H9 (cell line): ENCODE measurements around the gene KLF2. TPM values are rescaled to one million over a fixed set of nuclear protein-coding genes. Genes with fewer than 3 reads are reported as not detected.

Source experiments
- DNase-seq: peaks from one replicate; pipeline ENCODE4 v3.0.0-alpha.2; 2017
- H2AFZ ChIP-seq: one replicate; pipeline ENCODE4 v1.6.1; 2013; ENCODE audit warnings: mild to moderate bottlenecking, low read length, control low read depth, moderate library complexity
- H2AK5ac ChIP-seq: 2 replicates; pipeline ENCODE4 v1.6.1; 2013; ENCODE audit warnings: low read length, control low read depth, mixed read lengths; ENCODE audit not compliant: insufficient read length
- H2BK120ac ChIP-seq: one replicate; pipeline ENCODE4 v1.6.1; 2013; ENCODE audit warnings: low read depth, mild to moderate bottlenecking, low read length, control low read depth, inconsistent platforms; ENCODE audit not compliant: poor library complexity, severe bottlenecking
- H2BK12ac ChIP-seq: 2 replicates; pipeline ENCODE4 v1.6.1; 2013; ENCODE audit warnings: low read length, control low read depth, mixed read lengths, low read depth; ENCODE audit not compliant: insufficient read length
- H2BK15ac ChIP-seq: 2 replicates; pipeline ENCODE4 v1.6.1; 2013; ENCODE audit warnings: low read depth, low read length, control low read depth
- H2BK20ac ChIP-seq: one replicate; pipeline ENCODE4 v1.6.1; 2013; ENCODE audit warnings: low read depth, mild to moderate bottlenecking, low read length, control low read depth, inconsistent platforms; ENCODE audit not compliant: poor library complexity, severe bottlenecking
- H2BK5ac ChIP-seq: 2 replicates; pipeline ENCODE4 v1.6.1; 2013; ENCODE audit warnings: low read length, control low read depth, mixed read lengths; ENCODE audit not compliant: insufficient read length
- H3K14ac ChIP-seq: 2 replicates; pipeline ENCODE4 v1.6.1; 2013; ENCODE audit warnings: low read length, control low read depth; ENCODE audit not compliant: insufficient read depth
- H3K18ac ChIP-seq: 2 replicates; pipeline ENCODE4 v1.6.1; 2013; ENCODE audit warnings: low read depth, mild to moderate bottlenecking, mixed read lengths, low read length, control low read depth; ENCODE audit not compliant: insufficient read length
- H3K23ac ChIP-seq: 2 replicates; pipeline ENCODE4 v1.6.1; 2013; ENCODE audit warnings: low read length, control low read depth, mixed read lengths, low read depth; ENCODE audit not compliant: insufficient read length
- H3K23me2 ChIP-seq: 2 replicates; pipeline ENCODE4 v1.6.1; 2013; ENCODE audit warnings: low read depth, mild to moderate bottlenecking, mixed read lengths, low read length, control low read depth; ENCODE audit not compliant: insufficient read length, poor library complexity, severe bottlenecking
- H3K27ac ChIP-seq: 2 replicates; pipeline ENCODE4 v1.5.1; 2013; ENCODE audit warnings: low read length, control low read depth, mixed read lengths, low read depth; ENCODE audit not compliant: insufficient read length
- H3K27me3 ChIP-seq: 2 replicates; pipeline ENCODE4 v1.6.1; 2013; ENCODE audit warnings: low read length, control low read depth, inconsistent platforms; ENCODE audit not compliant: insufficient read depth
- H3K4ac ChIP-seq: 2 replicates; pipeline ENCODE4 v1.6.1; 2013; ENCODE audit warnings: low read depth, mild to moderate bottlenecking, control low read depth, inconsistent platforms, low read length, moderate library complexity
- H3K4me1 ChIP-seq: 2 replicates; pipeline ENCODE4 v1.6.1; 2013; ENCODE audit warnings: low read length, control low read depth, inconsistent platforms; ENCODE audit not compliant: insufficient read depth
- H3K4me2 ChIP-seq: 2 replicates; pipeline ENCODE4 v1.6.1; 2013; ENCODE audit warnings: low read length, control low read depth, mixed read lengths; ENCODE audit not compliant: insufficient read length, insufficient read depth
- H3K56ac ChIP-seq: 2 replicates; pipeline ENCODE4 v1.6.1; 2013; ENCODE audit warnings: low read depth, mild to moderate bottlenecking, mixed read lengths, low read length, control low read depth; ENCODE audit not compliant: insufficient read length
- H3K79me1 ChIP-seq: 2 replicates; pipeline ENCODE4 v1.6.1; 2013; ENCODE audit warnings: low read depth, mild to moderate bottlenecking, moderate library complexity, low read length, control low read depth, inconsistent platforms; ENCODE audit not compliant: insufficient read depth, poor library complexity, severe bottlenecking
- H3K79me2 ChIP-seq: 2 replicates; pipeline ENCODE4 v1.6.1; 2013; ENCODE audit warnings: low read length, control low read depth, inconsistent platforms; ENCODE audit not compliant: insufficient read depth
- H3K9ac ChIP-seq: 2 replicates; pipeline ENCODE4 v1.6.1; 2013; ENCODE audit warnings: low read length, control low read depth, mixed read lengths; ENCODE audit not compliant: insufficient read length; ENCODE audit errors: extremely low read depth
- H3K9me3 ChIP-seq: one replicate; pipeline ENCODE4 v1.6.1; 2013; ENCODE audit warnings: low read depth, low read length, inconsistent platforms; ENCODE audit not compliant: control insufficient read depth
- H3T11ph ChIP-seq: one replicate; pipeline ENCODE4 v1.6.1; 2013; ENCODE audit warnings: mild to moderate bottlenecking, low read length, control low read depth, inconsistent platforms
- H4K20me1 ChIP-seq: one replicate; pipeline ENCODE4 v1.6.1; 2013; ENCODE audit not compliant: control insufficient read depth, insufficient read length, insufficient read depth
- H4K5ac ChIP-seq: 2 replicates; pipeline ENCODE4 v1.6.1; 2013; ENCODE audit warnings: low read depth, mild to moderate bottlenecking, mixed read lengths, low read length, control low read depth; ENCODE audit not compliant: insufficient read length
- H4K8ac ChIP-seq: replicated peaks from 2 replicates; pipeline ENCODE4 v1.6.1; 2013; ENCODE audit warnings: low read length, control low read depth, mixed read lengths, low read depth; ENCODE audit not compliant: insufficient read length
- H4K91ac ChIP-seq: 2 replicates; pipeline ENCODE4 v1.6.1; 2013; ENCODE audit warnings: low read depth, mild to moderate bottlenecking, moderate library complexity, mixed read lengths, low read length, control low read depth; ENCODE audit not compliant: insufficient read length
- H3K27ac Mint-ChIP-seq, 3 experiments: 2 replicates in 2 of 3; 3 replicates in 1 of 3; pipeline ENCODE4 v1.8.0; 2020 to 2021; ENCODE audit warnings: mixed read lengths in 3 of 3, mild to moderate bottlenecking in 1 of 3, moderate library complexity in 1 of 3
- H3K27me3 Mint-ChIP-seq: 2 replicates; pipeline ENCODE4 v1.8.0; 2021; ENCODE audit warnings: low read depth, mild to moderate bottlenecking, moderate library complexity, mixed read lengths
- H3K36me3 Mint-ChIP-seq, 3 experiments: 2 replicates in 2 of 3; 3 replicates in 1 of 3; pipeline ENCODE4 v1.8.0; 2020 to 2021; ENCODE audit warnings: low read depth in 3 of 3, mixed read lengths in 3 of 3; ENCODE audit not compliant: insufficient read depth in 1 of 3
- H3K4me1 Mint-ChIP-seq, 2 experiments: 2 replicates each; pipeline ENCODE4 v1.8.0; 2020; ENCODE audit warnings: mixed read lengths in 2 of 2
- H3K4me3 Mint-ChIP-seq, 2 experiments: 2 replicates in 1 of 2; 3 replicates in 1 of 2; pipeline ENCODE4 v1.8.0; 2020 to 2021; ENCODE audit warnings: mild to moderate bottlenecking in 2 of 2, mixed read lengths in 2 of 2, moderate library complexity in 1 of 2
- H3K9me3 Mint-ChIP-seq, 2 experiments: 2 replicates in 1 of 2; 3 replicates in 1 of 2; pipeline ENCODE4 v1.8.0; 2020; ENCODE audit warnings: mild to moderate bottlenecking in 2 of 2, mixed read lengths in 2 of 2, moderate library complexity in 1 of 2
- WGBS: extraction: QIAGEN DNeasy Blood & Tissue Kit; methylation state at CpG from one replicate; pipeline ENCODE4 v1.1.7; 2013; ENCODE audit warnings: missing lambda C conversion rate, low lambda C conversion rate, mixed read lengths; ENCODE audit not compliant: insufficient read length; ENCODE audit errors: extremely low coverage; 5-methylcytosine and 5-hydroxymethylcytosine counted together
- total RNA-seq: library from RNA; stranded (reverse); gene quantifications from 2 replicates; pipeline ENCODE4 v1.2.1, GENCODE V29; 2021
- TF ChIP-seq, protein P1 (sequence below): fragments of 200-600 bp; sonication (generic); conservative IDR thresholded peaks from 3 replicates; pipeline ENCODE4 v1.8.0; 2021; ENCODE audit warnings: antibody characterized with exemption, mild to moderate bottlenecking

Gene KLF2
- total RNA-seq, 1 experiment from 2014 or later, result 0.33 TPM

DNA sequence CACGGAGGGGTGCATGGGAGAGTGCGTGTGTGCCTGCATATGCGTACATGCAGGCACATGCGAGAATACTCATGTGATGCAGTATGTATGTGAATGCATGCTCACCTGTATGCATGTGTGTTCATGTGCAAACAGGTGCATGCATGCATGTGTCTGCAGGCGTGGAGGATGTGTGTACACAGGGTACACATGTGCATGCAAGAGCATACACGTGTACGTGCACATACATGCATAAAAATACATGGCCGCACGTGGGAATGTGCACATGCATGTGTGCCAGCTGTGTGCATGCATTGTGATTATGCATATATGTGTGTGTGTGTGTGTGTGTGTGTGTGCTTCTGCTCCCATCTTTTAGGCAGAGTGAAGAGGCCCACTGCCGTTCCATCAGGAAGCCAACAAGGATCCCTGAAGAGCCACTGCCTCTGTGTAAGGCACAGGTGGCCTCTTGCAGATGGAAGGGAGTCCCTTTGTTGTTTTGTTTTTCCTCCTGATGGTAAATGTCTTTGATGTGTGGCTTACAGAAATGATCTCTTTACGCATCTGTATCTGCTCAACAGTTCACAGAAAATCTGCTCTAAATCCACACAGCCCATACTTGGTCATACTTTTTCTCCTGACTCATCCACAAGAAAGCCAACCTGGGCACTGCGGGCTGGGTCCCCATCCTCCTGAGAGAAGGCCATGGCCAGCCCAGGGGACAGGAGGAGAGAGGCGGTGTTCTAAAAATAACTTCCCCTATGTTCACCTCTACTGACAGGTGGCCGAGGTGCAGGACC lies 50.7 kb downstream of the KLF2 start:
- no peak overlapping the region for H3K4me2 ChIP-seq
- no peak overlapping the region for H2BK15ac ChIP-seq
- H3K23me2 ChIP-seq, result no peaks in the 10 kb centered on the region
- H3K9me3 ChIP-seq, result no peaks in the 10 kb centered on the region
- H4K20me1 ChIP-seq, result no peaks in the 10 kb centered on the region
- no peak overlapping the region for H2AK5ac ChIP-seq
- peak overlapping the region in 1 of 3 experiments; percentile 49; a peak in 1 of 7 replicates for H3K27ac Mint-ChIP-seq
- no peak for DNase-seq
- H3K27me3 ChIP-seq, result no peaks in the 10 kb centered on the region
- H3K9ac ChIP-seq, result no peak overlapping the region
- H3K56ac ChIP-seq, result no peak overlapping the region
- no peaks in the 10 kb centered on the region; a peak in 1 of 5 replicates for H3K9me3 Mint-ChIP-seq
- no peak overlapping the region for H2BK5ac ChIP-seq
- no peaks in the 10 kb centered on the region for H3K79me1 ChIP-seq
- no peak overlapping the region for H3K18ac ChIP-seq
- no peak overlapping the region for H2BK20ac ChIP-seq
- H3K4ac ChIP-seq, result no peak overlapping the region
- no peak overlapping the region for H2BK120ac ChIP-seq
- no peak overlapping the region for H4K5ac ChIP-seq
- WGBS, result no CpG with 5 or more reads among the region's 14 CpGs
- H3K36me3 Mint-ChIP-seq, result peaks cover 32 to 49% (median 41%) of the 10 kb centered on the region in 3 experiments
- H4K8ac ChIP-seq, result no peak overlapping the region
- H3K4me3 Mint-ChIP-seq, result no peak overlapping the region
- H3T11ph ChIP-seq, result no peak overlapping the region
- no peak overlapping the region for H2BK12ac ChIP-seq
- H3K14ac ChIP-seq, result no peak overlapping the region
- H3K23ac ChIP-seq, result no peak overlapping the region
- H3K4me1 ChIP-seq, result no peaks in the 10 kb centered on the region
- H4K91ac ChIP-seq, result no peak overlapping the region
- no peak overlapping the region for H2AFZ ChIP-seq
- H3K27ac ChIP-seq, result no peak overlapping the region
- H3K4me1 Mint-ChIP-seq, result peaks cover 3 to 13% of the 10 kb centered on the region in 2 experiments
- TF ChIP-seq, protein P1, sequence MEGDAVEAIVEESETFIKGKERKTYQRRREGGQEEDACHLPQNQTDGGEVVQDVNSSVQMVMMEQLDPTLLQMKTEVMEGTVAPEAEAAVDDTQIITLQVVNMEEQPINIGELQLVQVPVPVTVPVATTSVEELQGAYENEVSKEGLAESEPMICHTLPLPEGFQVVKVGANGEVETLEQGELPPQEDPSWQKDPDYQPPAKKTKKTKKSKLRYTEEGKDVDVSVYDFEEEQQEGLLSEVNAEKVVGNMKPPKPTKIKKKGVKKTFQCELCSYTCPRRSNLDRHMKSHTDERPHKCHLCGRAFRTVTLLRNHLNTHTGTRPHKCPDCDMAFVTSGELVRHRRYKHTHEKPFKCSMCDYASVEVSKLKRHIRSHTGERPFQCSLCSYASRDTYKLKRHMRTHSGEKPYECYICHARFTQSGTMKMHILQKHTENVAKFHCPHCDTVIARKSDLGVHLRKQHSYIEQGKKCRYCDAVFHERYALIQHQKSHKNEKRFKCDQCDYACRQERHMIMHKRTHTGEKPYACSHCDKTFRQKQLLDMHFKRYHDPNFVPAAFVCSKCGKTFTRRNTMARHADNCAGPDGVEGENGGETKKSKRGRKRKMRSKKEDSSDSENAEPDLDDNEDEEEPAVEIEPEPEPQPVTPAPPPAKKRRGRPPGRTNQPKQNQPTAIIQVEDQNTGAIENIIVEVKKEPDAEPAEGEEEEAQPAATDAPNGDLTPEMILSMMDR, result no peak
- H3K27me3 Mint-ChIP-seq, result no peaks in the 10 kb centered on the region
- no peaks in the 10 kb centered on the region for H3K79me2 ChIP-seq
